Tibial nerve (tissue), 4 donors: ENCODE results near the gene CTDSPL. TPM values are rescaled to one million over a fixed set of nuclear protein-coding genes. Genes with fewer than 3 reads are reported as not detected.

ENCODE experiments used
- DNase-seq, 2 donors: peaks; one replicate each; pipeline ENCODE4 v3.0.0-alpha.2; 2019; ENCODE audit warnings: low spot score in 2 of 2
- H3K27ac ChIP-seq, 4 donors: fragments of 200-600 bp; sonication (generic) in 3 of 4; one replicate each; pipeline ENCODE4 v1.5.1; 2017 to 2019; ENCODE audit warnings: mild to moderate bottlenecking in 1 of 4
- H3K27me3 ChIP-seq, 2 donors: fragments of 200-600 bp; sonication (generic) in 1 of 2; one replicate each; pipeline versions ENCODE4 v1.5.1 to v1.6.0; 2017 to 2019
- H3K36me3 ChIP-seq, 3 donors: fragments of 200-600 bp; sonication (generic); one replicate each; pipeline ENCODE4 v1.5.1; 2018 to 2019
- H3K4me1 ChIP-seq, 4 donors: fragments of 200-600 bp; sonication (generic) in 3 of 4; one replicate each; pipeline ENCODE4 v1.5.1; 2017 to 2019
- H3K4me3 ChIP-seq, 4 donors: fragments of 200-600 bp; sonication (generic) in 3 of 4; one replicate each; pipeline ENCODE4 v1.5.1; 2017 to 2019; ENCODE audit warnings: mild to moderate bottlenecking in 1 of 4, moderate library complexity in 1 of 4
- H3K9me3 ChIP-seq, 4 donors: fragments of 200-600 bp; sonication (generic) in 3 of 4; one replicate each; pipeline ENCODE4 v1.5.1; 2017 to 2019
- EP300 ChIP-seq, 2 donors: sonication (generic); formaldehyde crosslinking; IDR thresholded peaks; one replicate each; pipeline ENCODE4 v1.6.1; 2017; ENCODE audit warnings: antibody characterized with exemption in 2 of 2, mild to moderate bottlenecking in 1 of 2
- POLR2A ChIP-seq, 2 donors: fragments of 450-650 bp; IDR thresholded peaks; one replicate each; pipeline ENCODE4 v1.6.1; 2017; ENCODE audit warnings: antibody characterized with exemption in 2 of 2, mild to moderate bottlenecking in 2 of 2, moderate library complexity in 2 of 2
- WGBS, 2 donors: methylation state at CpG; one replicate each; pipeline ENCODE4 v1.1.5; 2018; 5-methylcytosine and 5-hydroxymethylcytosine counted together
- total RNA-seq, 4 donors: library from RNA; depleted of rRNA; stranded (reverse); fragments of >200 nt; gene quantifications; one replicate each; pipeline ENCODE4 v1.1.0, GENCODE V29; 2016
- TF ChIP-seq, protein P1 (sequence below), 5 experiments: fragments of 200-600 bp in 3 of 5; fragments of 450-650 bp in 2 of 5; sonication (generic) in 3 of 5; IDR thresholded peaks; one replicate each; pipeline ENCODE4 v1.5.1; 2016 to 2019; ENCODE audit warnings: antibody characterized with exemption in 5 of 5, mild to moderate bottlenecking in 3 of 5, moderate library complexity in 2 of 5

Gene CTDSPL
- total RNA-seq, 4 donors from 2014 or later, result 31.8 to 87.0 (median 49.0) TPM

DNA sequence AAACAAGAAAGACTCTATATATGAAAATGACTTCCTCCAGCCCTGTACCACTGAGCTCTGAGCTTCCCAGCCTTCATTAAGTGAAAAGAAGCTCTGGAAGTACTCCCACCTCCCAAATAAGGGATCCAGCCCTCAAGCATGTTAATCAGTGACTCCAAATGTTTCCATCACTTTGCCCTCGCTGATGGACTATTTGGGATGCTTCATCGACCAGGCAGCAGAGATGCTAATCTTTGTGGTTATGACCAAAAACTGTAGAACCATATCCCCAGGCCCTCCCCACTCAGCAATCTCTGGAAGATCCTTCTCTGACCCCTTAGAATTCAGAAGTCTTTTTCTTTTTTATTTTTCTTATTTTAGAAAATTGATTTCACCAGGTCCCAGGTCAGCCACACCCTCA is 2.3 kb upstream of the CTDSPL start:
- no peak for DNase-seq
- WGBS, 2 donors, result 67 to 68% methylated on average over 2 of the region's 2 CpGs

GRCh38 chr3:37859908-37860199 is 1.8 kb upstream of the CTDSPL start:
- H3K9me3 ChIP-seq, result no peaks in the 10 kb centered on the region
- 74 to 83% methylated on average over 5 to 6 of the region's 6 CpGs for WGBS, 2 donors
- TF ChIP-seq, protein P1, sequence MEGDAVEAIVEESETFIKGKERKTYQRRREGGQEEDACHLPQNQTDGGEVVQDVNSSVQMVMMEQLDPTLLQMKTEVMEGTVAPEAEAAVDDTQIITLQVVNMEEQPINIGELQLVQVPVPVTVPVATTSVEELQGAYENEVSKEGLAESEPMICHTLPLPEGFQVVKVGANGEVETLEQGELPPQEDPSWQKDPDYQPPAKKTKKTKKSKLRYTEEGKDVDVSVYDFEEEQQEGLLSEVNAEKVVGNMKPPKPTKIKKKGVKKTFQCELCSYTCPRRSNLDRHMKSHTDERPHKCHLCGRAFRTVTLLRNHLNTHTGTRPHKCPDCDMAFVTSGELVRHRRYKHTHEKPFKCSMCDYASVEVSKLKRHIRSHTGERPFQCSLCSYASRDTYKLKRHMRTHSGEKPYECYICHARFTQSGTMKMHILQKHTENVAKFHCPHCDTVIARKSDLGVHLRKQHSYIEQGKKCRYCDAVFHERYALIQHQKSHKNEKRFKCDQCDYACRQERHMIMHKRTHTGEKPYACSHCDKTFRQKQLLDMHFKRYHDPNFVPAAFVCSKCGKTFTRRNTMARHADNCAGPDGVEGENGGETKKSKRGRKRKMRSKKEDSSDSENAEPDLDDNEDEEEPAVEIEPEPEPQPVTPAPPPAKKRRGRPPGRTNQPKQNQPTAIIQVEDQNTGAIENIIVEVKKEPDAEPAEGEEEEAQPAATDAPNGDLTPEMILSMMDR (IDR thresholded peaks at IDR 0.05), result no peak
- TF ChIP-seq POLR2A (IDR thresholded peaks at IDR 0.05) (no peak), EP300 (IDR thresholded peaks at IDR 0.05) (no peak)
- H3K4me1 ChIP-seq, result peaks cover 0 to 62% (median 21%) of the 10 kb centered on the region in 4 donors
- DNase-seq, result no peak
- H3K36me3 ChIP-seq, result no peaks in the 10 kb centered on the region
- H3K27ac ChIP-seq, result peak overlapping the region; percentile 77 to 90 (median 84)
- peak overlapping the region in 1 of 4 donors; percentile 58 for H3K4me3 ChIP-seq
- no peaks in the 10 kb centered on the region for H3K27me3 ChIP-seq

More for the DNA sequence above, 2.3 kb upstream of the CTDSPL start:
- TF ChIP-seq POLR2A (IDR thresholded peaks at IDR 0.05) (no peak), EP300 (IDR thresholded peaks at IDR 0.05) (no peak)
- TF ChIP-seq, protein P1 (IDR thresholded peaks at IDR 0.05), result no peak
- Histone ChIP-seq H3K27ac (peak overlapping the region; percentile 77 to 90 (median 84)), H3K4me3 (no peak overlapping the region), H3K27me3 (no peaks in the 10 kb centered on the region), H3K4me1 (peaks cover 0 to 57% (median 18%) of the 10 kb centered on the region in 4 donors), H3K9me3 (no peaks in the 10 kb centered on the region), H3K36me3 (no peaks in the 10 kb centered on the region)

DNA sequence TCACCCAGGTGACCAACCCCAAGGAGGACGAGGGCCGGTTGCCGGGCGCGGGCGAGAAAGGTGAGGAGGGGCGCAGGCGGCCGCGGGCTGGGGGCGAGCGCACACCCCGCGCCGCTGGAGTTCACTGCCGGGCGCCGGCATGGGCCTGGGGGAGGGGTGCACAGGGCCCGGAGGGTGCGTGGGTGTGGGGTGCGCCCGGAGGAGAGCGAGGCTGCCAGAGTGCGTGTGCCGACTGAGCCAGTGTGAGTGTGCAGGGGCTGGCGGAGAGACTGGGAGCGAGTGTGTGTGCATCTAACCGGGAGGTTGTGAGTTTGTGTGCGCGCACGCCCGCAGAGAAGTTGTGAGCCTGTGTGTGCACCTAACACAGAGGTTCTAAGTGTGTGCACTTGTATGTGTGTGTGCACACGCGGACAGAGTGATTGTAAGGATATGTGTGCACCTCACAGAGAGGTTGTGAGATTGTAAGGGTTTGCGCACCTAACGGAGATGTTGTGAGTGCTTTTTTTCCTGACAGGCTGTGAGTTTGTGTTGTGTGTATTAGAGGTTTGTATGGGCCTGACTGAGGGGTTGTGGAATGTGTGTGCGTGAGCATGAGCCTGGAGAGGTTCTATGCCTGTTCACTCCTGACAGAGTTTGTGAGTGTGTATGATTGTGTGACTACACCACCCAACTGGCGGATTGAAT is 681 bp downstream of the CTDSPL start:
- no peak for DNase-seq
- Histone ChIP-seq H3K36me3 (no peaks in the 10 kb centered on the region), H3K27me3 (no peaks in the 10 kb centered on the region), H3K27ac (peak overlapping the region; percentile 75 to 89 (median 82)), H3K4me3 (peak overlapping the region; percentile 67 to 77 (median 70)), H3K4me1 (peaks cover 0 to 55% (median 20%) of the 10 kb centered on the region in 4 donors), H3K9me3 (no peaks in the 10 kb centered on the region)
- TF ChIP-seq EP300 (IDR thresholded peaks at IDR 0.05), result no peak
- TF ChIP-seq POLR2A (IDR thresholded peaks at IDR 0.05), result no peak
- TF ChIP-seq, protein P1 (IDR thresholded peaks at IDR 0.05), result no peak
- WGBS, 2 donors, result 2 to 5% methylated on average over 16 to 38 of the region's 38 CpGs

DNA sequence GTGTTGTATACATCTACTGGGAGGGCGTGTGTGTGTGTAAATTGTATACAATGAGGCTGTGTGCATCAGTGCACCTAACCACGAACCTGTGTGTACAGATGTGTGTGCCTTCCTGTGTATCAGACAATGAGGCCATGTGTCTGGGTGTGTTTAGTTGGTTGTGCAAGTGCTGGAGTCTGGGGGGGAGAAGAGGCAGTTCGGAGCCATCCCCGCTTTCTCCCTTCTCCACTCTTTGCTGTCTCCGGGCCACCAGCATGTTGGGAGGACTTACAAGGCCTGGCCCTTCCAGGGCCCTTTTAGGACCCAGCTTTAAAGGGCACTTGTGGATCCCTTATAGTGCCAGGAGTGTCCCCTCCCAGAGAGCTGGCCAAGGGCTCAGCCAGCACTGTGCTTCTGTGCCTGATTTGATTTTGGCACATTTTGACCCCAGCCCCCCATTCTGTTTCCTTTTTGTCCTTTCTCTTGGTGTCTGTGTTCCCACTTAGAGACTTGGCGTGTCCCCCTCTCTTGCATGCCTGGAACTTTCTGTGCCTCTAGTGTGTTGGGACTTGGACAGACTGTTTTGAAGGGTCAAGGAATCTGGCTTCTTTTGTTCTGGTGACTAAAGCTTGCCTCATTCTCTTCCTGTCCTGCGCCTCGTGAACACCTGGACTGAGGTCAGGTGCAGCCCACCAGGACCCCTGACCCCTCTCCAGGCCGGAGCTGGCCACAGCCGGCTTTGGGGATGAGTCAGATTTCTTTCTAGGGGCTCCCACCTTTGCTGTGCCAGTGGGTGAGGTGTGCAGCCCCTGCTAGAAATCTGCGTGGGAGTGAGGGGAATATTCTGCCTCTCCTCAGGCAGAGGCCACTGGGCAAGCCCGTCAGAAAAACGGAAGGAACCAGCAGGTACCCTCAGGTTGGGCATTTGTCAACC is 1.5 kb downstream of the CTDSPL start:
- DNase-seq, result peak in 1 of 2 donors; percentile 55
- Histone ChIP-seq H3K9me3 (no peaks in the 10 kb centered on the region), H3K4me1 (peaks cover 0 to 53% (median 20%) of the 10 kb centered on the region in 4 donors), H3K36me3 (no peaks in the 10 kb centered on the region), H3K4me3 (peak overlapping the region; percentile 67 to 77 (median 70)), H3K27me3 (no peaks in the 10 kb centered on the region), H3K27ac (peak overlapping the region; percentile 75 to 89 (median 82))
- WGBS, 2 donors, result 14 to 16% methylated on average over 11 to 13 of the region's 13 CpGs
- TF ChIP-seq, protein P1 (IDR thresholded peaks at IDR 0.05), result peak in 1 of 5 experiments; percentile 36
- no peak for TF ChIP-seq POLR2A (IDR thresholded peaks at IDR 0.05)
- TF ChIP-seq EP300 (IDR thresholded peaks at IDR 0.05), result peak in 1 of 2 donors; percentile 43
